GM12892 (cell line): Measurements from ENCODE around the gene SMYD3.

ENCODE experiments used
- POLR2A ChIP-seq: IDR thresholded peaks from 2 replicates; pipeline ENCODE4 v1.6.1; 2011; ENCODE audit warnings: low read depth, low read length, control low read depth
- POLR2AphosphoS5 ChIP-seq: IDR thresholded peaks from 2 replicates; pipeline ENCODE4 v1.6.1; 2011; ENCODE audit warnings: low read depth, low read length, control low read depth
- TAF1 ChIP-seq: IDR thresholded peaks from 2 replicates; pipeline ENCODE4 v1.6.1; 2011; ENCODE audit warnings: low read depth, mild to moderate bottlenecking, control low read depth, low read length, borderline replicate concordance

GRCh38 chr1:246471688-246472087 is 35.4 kb downstream of the SMYD3 start:
- no peak for TF ChIP-seq POLR2AphosphoS5
- TF ChIP-seq POLR2A: no peak
- TF ChIP-seq TAF1: no peak
